Testis (tissue), 3 donors: ENCODE results near the gene MCRIP1. TPM values are rescaled to one million over a fixed set of nuclear protein-coding genes. Genes with fewer than 3 reads are reported as not detected.

Source experiments
- DNase-seq: peaks from one replicate; pipeline ENCODE4 v3.0.0-alpha.2; 2019
- H3K27ac ChIP-seq, 2 donors: fragments of 200-600 bp; sonication (generic); one replicate each; pipeline ENCODE4 v1.5.1; 2019
- H3K27me3 ChIP-seq: fragments of 200-600 bp; sonication (generic); one replicate; pipeline ENCODE4 v1.5.1; 2019
- H3K36me3 ChIP-seq: fragments of 200-600 bp; sonication (generic); one replicate; pipeline ENCODE4 v1.5.1; 2017; ENCODE audit warnings: low read depth; ENCODE audit errors: missing control alignments
- H3K4me1 ChIP-seq: fragments of 200-600 bp; sonication (generic); one replicate; pipeline ENCODE4 v1.5.1; 2019
- H3K4me3 ChIP-seq, 2 donors: fragments of 200-600 bp; sonication (generic); one replicate each; pipeline ENCODE4 v1.5.1; 2017 to 2019
- H3K9me3 ChIP-seq: fragments of 200-600 bp; sonication (generic); one replicate; pipeline ENCODE4 v1.5.1; 2017
- CTCF ChIP-seq, 3 experiments: fragments of 450-650 bp in 2 of 3; fragments of 200-600 bp in 1 of 3; sonication (generic) in 1 of 3; IDR thresholded peaks; one replicate each; pipeline ENCODE4 v1.5.1; 2016 to 2019; ENCODE audit warnings: antibody characterized with exemption in 3 of 3, mild to moderate bottlenecking in 2 of 3, moderate library complexity in 1 of 3
- POLR2A ChIP-seq: fragments of 450-650 bp; IDR thresholded peaks from one replicate; pipeline ENCODE4 v1.6.1; 2017; ENCODE audit warnings: antibody characterized with exemption, mild to moderate bottlenecking, moderate library complexity
- WGBS, 2 donors: methylation state at CpG; one replicate each; pipeline ENCODE4 v1.1.5; 2018; 5-methylcytosine and 5-hydroxymethylcytosine counted together
- intact Hi-C: fragments of 100-400 bp; cut with DNase I; formaldehyde crosslinking; loops from one replicate; pipeline ENCODE4 v1.15.1; 2023; ENCODE audit warnings: low total_unique reads
- polyA plus RNA-seq: library from polyadenylated mRNA; stranded (reverse); fragments of 350-450 nt; fragmentation: Illumina TruSeq; extraction: RNeasy Lipid Tissue Mini Kit (QIAGEN cat#74804); gene quantifications from one replicate; pipeline ENCODE4 v1.2.3, GENCODE V29; 2014; ENCODE audit warnings: low read depth, low replicate concordance; ENCODE audit not compliant: insufficient read depth
- total RNA-seq, 2 donors: library from RNA; depleted of rRNA; stranded (reverse); fragments of >200 nt; gene quantifications; one replicate each; pipeline ENCODE4 v1.2.3, GENCODE V29; 2016

The MCRIP1 gene
- total and polyA plus RNA-seq, 3 donors from 2014 or later = 160 to 206 (median 181) TPM

- Histone ChIP-seq H3K4me1 (no peaks in the 10 kb centered on the region), H3K27me3 (no peaks in the 10 kb centered on the region), H3K4me3 (no peak overlapping the region), H3K9me3 (no peaks in the 10 kb centered on the region), H3K36me3 (no peaks in the 10 kb centered on the region), H3K27ac (no peak overlapping the region)
- no peak for DNase-seq
- intact Hi-C loops = no loop called here
- WGBS, 2 donors = 40 to 60% methylated on average over 7 to 18 of the region's 23 CpGs
- no peak for TF ChIP-seq POLR2A
- TF ChIP-seq CTCF (IDR thresholded peaks at IDR 0.05) = no peak
Measured at GRCh38 chr17:81806461-81807209, 26.5 kb downstream of the MCRIP1 start.

DNA sequence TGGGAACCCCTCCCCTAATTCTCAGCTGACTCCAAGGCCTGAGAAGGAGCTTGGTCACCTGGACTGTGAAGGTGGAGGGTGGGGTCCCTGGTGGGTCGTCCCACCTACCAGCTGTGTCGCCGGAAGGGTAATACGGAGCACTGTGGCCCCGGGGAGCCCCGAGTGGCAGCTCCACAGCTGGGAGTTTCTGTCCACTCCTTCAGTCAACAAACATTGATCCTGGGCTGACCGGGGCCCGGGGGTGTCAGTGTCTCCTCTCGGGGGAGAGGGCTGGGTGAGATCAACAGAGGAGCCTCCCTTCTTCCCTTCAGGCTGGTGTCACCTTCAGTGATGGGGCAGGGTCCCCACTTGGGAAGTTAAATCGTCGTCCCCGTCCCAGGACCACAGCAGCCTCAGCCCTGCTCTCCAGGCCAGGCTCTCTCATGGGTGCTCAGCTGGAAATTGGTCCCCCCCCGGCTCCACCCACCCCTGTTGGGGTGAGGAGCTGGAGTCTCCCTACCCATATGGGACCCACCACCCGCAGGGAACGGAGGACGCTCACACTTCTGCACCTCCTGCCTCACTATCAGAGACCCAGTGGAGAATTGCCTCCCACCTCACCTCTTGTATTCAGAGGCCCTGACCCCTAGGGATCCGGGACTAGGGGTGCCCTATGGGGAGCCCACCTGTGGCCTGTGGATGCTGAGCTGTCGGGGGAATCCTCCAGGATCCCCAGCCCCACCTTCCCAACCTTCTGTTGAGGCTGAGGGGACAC, 27.2 kb downstream of the MCRIP1 start:
- Histone ChIP-seq H3K36me3 (no peaks in the 10 kb centered on the region), H3K27me3 (no peaks in the 10 kb centered on the region), H3K27ac (no peak overlapping the region), H3K9me3 (no peaks in the 10 kb centered on the region), H3K4me1 (no peaks in the 10 kb centered on the region), H3K4me3 (no peak overlapping the region)
- no peak for DNase-seq
- TF ChIP-seq CTCF (IDR thresholded peaks at IDR 0.05) = no peak
- no peak for TF ChIP-seq POLR2A
- intact Hi-C loops = no loop called here
- 74 to 75% methylated on average over 9 to 18 of the region's 18 CpGs for WGBS, 2 donors

GRCh38 chr17:81804559-81805399, 28.3 kb downstream of the MCRIP1 start:
- TF ChIP-seq CTCF (IDR thresholded peaks at IDR 0.05) (no peak), POLR2A (no peak)
- no peaks in the 10 kb centered on the region for H3K36me3 ChIP-seq
- H3K27me3 ChIP-seq = no peaks in the 10 kb centered on the region

GRCh38 chr17:81803728-81804558, 29.1 kb downstream of the MCRIP1 start, which contains the start of gene GCGR:
Gene GCGR, plus strand, starts transcription at chr17:81804150. Its CDS starts 4,869 bp downstream, at chr17:81809019.
- H3K4me1 ChIP-seq = no peaks in the 10 kb centered on the region
- no peaks in the 10 kb centered on the region for H3K36me3 ChIP-seq
- DNase-seq = no peak
- no peaks in the 10 kb centered on the region for H3K9me3 ChIP-seq
- TF ChIP-seq POLR2A (no peak), CTCF (IDR thresholded peaks at IDR 0.05) (no peak)
- 1 to 3% methylated on average over 23 to 43 of the region's 110 CpGs for WGBS, 2 donors
- H3K27me3 ChIP-seq = no peaks in the 10 kb centered on the region
- intact Hi-C loops = no loop called here
- H3K4me3 ChIP-seq = peak within 1 kb of the TSS in 1 of 2 donors; percentile 17
- H3K27ac ChIP-seq = no peak within 1 kb of the TSS

More at GRCh38 chr17:81804559-81805399, 28.3 kb downstream of the MCRIP1 start:
- Histone ChIP-seq H3K4me1 (no peaks in the 10 kb centered on the region), H3K4me3 (no peak overlapping the region), H3K27ac (no peak overlapping the region), H3K9me3 (no peaks in the 10 kb centered on the region)
- WGBS, 2 donors = 4% methylated on average over 51 of the region's 65 CpGs; no CpG with 5 or more reads in 1 of the 2 donors
- intact Hi-C loops = no loop called here
- no peak for DNase-seq
